Neural crest cell (in vitro differentiated cells): ENCODE measurements around the gene SUGCT. TPM values are rescaled to one million over a fixed set of nuclear protein-coding genes. Genes with fewer than 3 reads are reported as not detected.
"Not testable (repeated sequence)": the region's sequence is repeated elsewhere in the genome, so short reads cannot be mapped to it uniquely, and the experiment has no call there.

Experiments
- DNase-seq: peaks from one replicate; pipeline ENCODE4 v3.0.0; 2021; ENCODE audit warnings: low read depth, mixed read lengths, low spot score
- H3K27ac Mint-ChIP-seq: one replicate; pipeline ENCODE4 v1.8.0; 2021; ENCODE audit warnings: mild to moderate bottlenecking, mixed read lengths; ENCODE audit not compliant: unreplicated experiment
- H3K27me3 Mint-ChIP-seq: 2 replicates; pipeline ENCODE4 v1.8.0; 2021; ENCODE audit warnings: low read depth, mild to moderate bottlenecking, mixed read lengths
- H3K36me3 Mint-ChIP-seq: 2 replicates; pipeline ENCODE4 v1.8.0; 2021; ENCODE audit warnings: low read depth, mild to moderate bottlenecking, mixed read lengths
- H3K4me1 Mint-ChIP-seq: 2 replicates; pipeline ENCODE4 v1.8.0; 2021; ENCODE audit warnings: mixed read lengths
- H3K4me3 Mint-ChIP-seq: one replicate; pipeline ENCODE4 v1.8.0; 2021; ENCODE audit warnings: mild to moderate bottlenecking, mixed read lengths
- H3K9me3 Mint-ChIP-seq: 2 replicates; pipeline ENCODE4 v1.8.0; 2021; ENCODE audit warnings: mixed read lengths
- total RNA-seq: library from RNA; stranded (reverse); gene quantifications from 2 replicates; pipeline ENCODE4 v1.2.1, GENCODE V29; 2021
- TF ChIP-seq, protein P1 (sequence below): fragments of 200-600 bp; sonication (generic); conservative IDR thresholded peaks from 2 replicates; pipeline ENCODE4 v1.5.0; 2021; ENCODE audit warnings: antibody characterized with exemption, mild to moderate bottlenecking

The SUGCT gene
- total RNA-seq, 1 donor from 2014 or later, result 5.9 TPM

DNA sequence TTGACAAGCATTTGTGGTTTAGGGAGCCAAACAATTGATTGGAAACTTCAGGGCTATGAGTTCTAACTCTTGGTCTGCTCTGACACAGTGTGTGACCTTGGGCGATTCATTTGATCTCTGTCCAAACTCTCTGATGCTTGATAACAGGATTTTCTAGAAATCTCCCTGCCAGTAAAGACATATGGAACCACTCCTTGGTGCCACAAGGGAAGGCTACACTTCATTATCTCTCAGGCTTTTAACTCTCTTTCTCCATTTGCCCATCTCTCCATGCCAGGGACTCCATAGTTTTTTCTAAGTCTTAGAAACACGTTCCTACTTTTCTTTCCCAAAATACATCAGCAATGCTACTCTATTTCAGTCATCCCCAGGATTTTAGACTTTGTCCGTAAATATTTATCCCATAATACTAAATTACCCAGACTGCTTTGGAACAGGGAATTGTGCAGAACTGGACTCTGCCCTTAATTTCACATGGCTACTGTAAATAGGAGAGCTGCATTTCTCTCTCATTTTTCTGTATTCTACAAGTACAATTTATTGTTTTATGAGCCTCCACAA is 488.2 kb downstream of the SUGCT start:
- H3K4me3 Mint-ChIP-seq, result no peak overlapping the region
- peaks cover 2% of the 10 kb centered on the region for H3K36me3 Mint-ChIP-seq
- peaks cover 5% of the 10 kb centered on the region for H3K9me3 Mint-ChIP-seq
- H3K27ac Mint-ChIP-seq, result no peak overlapping the region
- no peak for DNase-seq
- peaks cover 4% of the 10 kb centered on the region for H3K4me1 Mint-ChIP-seq
- TF ChIP-seq, protein P1, sequence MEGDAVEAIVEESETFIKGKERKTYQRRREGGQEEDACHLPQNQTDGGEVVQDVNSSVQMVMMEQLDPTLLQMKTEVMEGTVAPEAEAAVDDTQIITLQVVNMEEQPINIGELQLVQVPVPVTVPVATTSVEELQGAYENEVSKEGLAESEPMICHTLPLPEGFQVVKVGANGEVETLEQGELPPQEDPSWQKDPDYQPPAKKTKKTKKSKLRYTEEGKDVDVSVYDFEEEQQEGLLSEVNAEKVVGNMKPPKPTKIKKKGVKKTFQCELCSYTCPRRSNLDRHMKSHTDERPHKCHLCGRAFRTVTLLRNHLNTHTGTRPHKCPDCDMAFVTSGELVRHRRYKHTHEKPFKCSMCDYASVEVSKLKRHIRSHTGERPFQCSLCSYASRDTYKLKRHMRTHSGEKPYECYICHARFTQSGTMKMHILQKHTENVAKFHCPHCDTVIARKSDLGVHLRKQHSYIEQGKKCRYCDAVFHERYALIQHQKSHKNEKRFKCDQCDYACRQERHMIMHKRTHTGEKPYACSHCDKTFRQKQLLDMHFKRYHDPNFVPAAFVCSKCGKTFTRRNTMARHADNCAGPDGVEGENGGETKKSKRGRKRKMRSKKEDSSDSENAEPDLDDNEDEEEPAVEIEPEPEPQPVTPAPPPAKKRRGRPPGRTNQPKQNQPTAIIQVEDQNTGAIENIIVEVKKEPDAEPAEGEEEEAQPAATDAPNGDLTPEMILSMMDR, result no peak
- H3K27me3 Mint-ChIP-seq, result no peaks in the 10 kb centered on the region

DNA sequence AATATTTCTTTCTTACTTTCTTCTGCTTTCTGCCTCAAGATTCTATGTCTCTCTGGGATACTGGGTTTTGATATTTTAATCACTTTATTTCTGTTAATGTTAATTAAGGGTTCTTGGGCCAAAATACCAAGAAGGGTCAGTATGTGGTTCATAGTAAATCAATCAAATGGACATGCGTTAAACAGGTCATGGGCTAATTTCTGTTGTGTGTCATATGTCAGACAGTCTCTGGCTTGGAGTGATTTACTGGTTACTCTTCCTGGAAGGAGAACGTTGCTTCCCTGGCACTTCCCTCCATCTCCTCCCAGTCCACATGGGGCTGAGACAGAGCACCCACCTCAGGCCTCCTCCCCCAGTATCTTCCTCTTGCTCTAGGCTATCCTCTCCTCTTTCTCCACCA is 489.1 kb downstream of the SUGCT start:
- Mint-ChIP-seq H3K9me3 (peaks cover 5% of the 10 kb centered on the region), H3K4me1 (peaks cover 4% of the 10 kb centered on the region), H3K4me3 (no peak overlapping the region), H3K27ac (peak overlapping the region; percentile 21), H3K36me3 (peaks cover 2% of the 10 kb centered on the region), H3K27me3 (no peaks in the 10 kb centered on the region)
- DNase-seq, result no peak
- TF ChIP-seq, protein P1, result no peak

DNA sequence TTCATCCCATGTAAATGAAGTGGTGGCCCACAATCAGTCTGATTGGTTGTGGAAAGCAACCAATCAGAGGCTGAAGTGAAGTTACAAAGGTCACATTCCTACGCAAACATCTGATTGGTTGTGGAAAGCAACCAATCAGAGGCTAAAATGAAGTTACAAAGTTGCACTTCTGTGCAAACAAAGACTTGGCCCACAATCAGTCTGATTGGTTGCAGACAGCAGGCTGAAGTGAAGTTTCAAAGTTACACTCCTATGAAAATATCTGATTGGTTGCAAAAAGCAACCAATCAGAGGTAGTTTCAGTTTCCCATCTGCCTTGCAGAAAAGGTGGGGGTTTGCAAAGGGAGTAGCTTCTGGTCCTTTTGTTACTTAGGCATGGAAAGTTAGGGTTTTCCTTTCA is 492.6 kb downstream of the SUGCT start:
- not testable (repeated sequence) for DNase-seq, H3K4me3 Mint-ChIP-seq, H3K9me3 Mint-ChIP-seq, H3K27ac Mint-ChIP-seq, H3K36me3 Mint-ChIP-seq, H3K4me1 Mint-ChIP-seq, H3K27me3 Mint-ChIP-seq

DNA sequence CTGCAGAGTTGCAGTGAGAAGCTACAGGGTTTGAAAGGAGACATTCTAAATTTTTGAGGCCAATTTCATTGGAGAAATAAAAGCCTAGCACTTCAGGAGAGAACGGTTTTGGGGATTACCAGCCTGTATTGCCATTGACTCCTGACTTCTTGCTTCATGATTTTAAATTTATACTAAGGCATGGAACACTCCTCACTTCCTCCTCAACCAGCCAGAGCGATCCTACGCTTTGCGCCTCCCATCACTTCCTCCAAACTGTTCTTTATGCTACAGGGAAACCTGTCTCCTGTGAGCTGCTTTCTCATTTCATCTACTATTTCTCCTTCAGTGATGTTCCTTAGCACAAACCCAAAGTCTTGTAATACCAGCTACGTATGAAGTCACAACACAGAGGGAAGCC is 495.1 kb downstream of the SUGCT start:
- TF ChIP-seq, protein P1, result no peak
- peaks cover 4% of the 10 kb centered on the region for H3K4me1 Mint-ChIP-seq
- H3K27me3 Mint-ChIP-seq, result no peaks in the 10 kb centered on the region
- H3K36me3 Mint-ChIP-seq, result peaks cover 2% of the 10 kb centered on the region
- no peak overlapping the region for H3K27ac Mint-ChIP-seq
- no peak overlapping the region for H3K4me3 Mint-ChIP-seq
- H3K9me3 Mint-ChIP-seq, result peaks cover 5% of the 10 kb centered on the region
- DNase-seq, result no peak

DNA sequence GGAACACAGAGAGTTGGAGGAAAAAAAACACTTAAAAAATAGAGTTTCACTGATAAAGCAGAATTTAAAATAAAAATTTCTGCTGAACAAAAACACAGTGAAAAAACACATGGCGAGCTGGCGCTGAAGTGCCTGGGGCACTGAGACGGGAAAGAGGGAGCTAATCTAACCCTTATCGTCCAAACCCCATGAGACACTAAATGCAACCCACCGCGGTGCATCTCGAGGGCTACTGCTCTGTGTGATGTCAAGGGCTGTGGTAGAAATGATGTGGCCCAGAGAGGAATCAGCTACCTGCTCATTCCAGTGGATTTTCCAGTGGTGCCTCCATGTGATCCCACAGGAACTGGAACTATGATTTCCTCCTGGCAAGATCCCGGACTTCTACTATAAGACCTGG is 499.3 kb downstream of the SUGCT start:
- peak overlapping the region; percentile 30 for H3K27ac Mint-ChIP-seq
- H3K9me3 Mint-ChIP-seq, result no peaks in the 10 kb centered on the region
- H3K4me1 Mint-ChIP-seq, result no peaks in the 10 kb centered on the region
- H3K27me3 Mint-ChIP-seq, result no peaks in the 10 kb centered on the region
- no peaks in the 10 kb centered on the region for H3K36me3 Mint-ChIP-seq
- TF ChIP-seq, protein P1, result no peak
- H3K4me3 Mint-ChIP-seq, result no peak overlapping the region
- no peak for DNase-seq

DNA sequence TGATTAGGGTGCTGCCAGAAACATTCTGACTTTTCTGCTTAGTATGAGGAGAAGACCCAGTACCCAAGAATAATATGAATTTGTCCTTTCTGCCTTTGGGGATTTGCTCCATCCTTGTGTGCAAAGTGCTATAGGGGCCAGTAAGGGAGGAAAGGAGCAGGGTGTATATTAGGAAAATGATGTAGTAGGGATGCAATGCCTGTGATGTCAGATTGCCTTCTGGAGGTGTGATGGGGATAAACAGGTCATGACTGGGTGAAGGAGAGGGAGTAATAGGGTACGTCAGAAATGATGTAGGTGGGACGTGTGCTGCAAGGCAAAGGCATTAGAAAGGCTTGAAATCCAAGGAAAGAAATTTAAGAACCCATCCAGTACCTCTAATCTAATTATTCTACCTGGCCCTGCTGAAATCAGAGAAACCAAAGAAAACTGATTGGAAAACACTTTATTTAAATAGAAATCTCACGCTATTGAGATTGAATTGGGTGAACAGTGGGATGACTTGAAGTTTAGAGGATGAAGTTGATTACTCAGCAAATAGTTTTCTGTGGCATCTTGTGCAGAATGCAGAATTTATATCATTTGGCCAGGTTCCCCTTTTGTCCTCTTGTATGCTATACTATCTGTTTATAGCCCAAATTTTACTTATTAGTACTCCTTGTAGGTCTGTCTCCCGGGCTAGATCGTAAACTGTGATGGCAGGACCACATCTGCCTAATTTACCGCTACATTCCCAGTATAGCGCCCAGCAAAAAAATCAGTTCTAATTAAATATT is 503.9 kb downstream of the SUGCT start:
- DNase-seq, result no peak
- no peaks in the 10 kb centered on the region for H3K4me1 Mint-ChIP-seq
- no peak overlapping the region for H3K4me3 Mint-ChIP-seq
- H3K27me3 Mint-ChIP-seq, result no peaks in the 10 kb centered on the region
- TF ChIP-seq, protein P1, result no peak
- no peaks in the 10 kb centered on the region for H3K36me3 Mint-ChIP-seq
- no peak overlapping the region for H3K27ac Mint-ChIP-seq
- no peaks in the 10 kb centered on the region for H3K9me3 Mint-ChIP-seq
